Upper lobe of right lung (tissue), 1 donor: ENCODE results near the gene NDUFS2. TPM values are rescaled to one million over a fixed set of nuclear protein-coding genes. Genes with fewer than 3 reads are reported as not detected.
"Not testable (repeated sequence)": the region's sequence is repeated elsewhere in the genome, so short reads cannot be mapped to it uniquely, and the experiment has no call there.

ENCODE experiments used
- ATAC-seq: fragments of 200-7000 bp; cut with Tn5 transposase; one replicate; pipeline ENCODE4 v1.9.1; 2020; ENCODE audit warnings: mild to moderate bottlenecking, moderate library complexity
- DNase-seq: peaks from one replicate; pipeline ENCODE4 v3.0.0-alpha.2; 2020
- H3K27ac ChIP-seq: fragments of 200-600 bp; one replicate; pipeline ENCODE4 v1.8.0; 2022
- H3K27me3 ChIP-seq: fragments of 200-600 bp; one replicate; pipeline ENCODE4 v1.8.0; 2022; ENCODE audit warnings: mild to moderate bottlenecking
- H3K36me3 ChIP-seq: fragments of 200-600 bp; one replicate; pipeline ENCODE4 v1.8.0; 2022
- H3K4me1 ChIP-seq: fragments of 200-600 bp; one replicate; pipeline ENCODE4 v1.8.0; 2022
- H3K4me3 ChIP-seq: fragments of 200-600 bp; one replicate; pipeline ENCODE4 v1.8.0; 2022; ENCODE audit warnings: mild to moderate bottlenecking
- H3K9me3 ChIP-seq: fragments of 200-600 bp; one replicate; pipeline ENCODE4 v1.8.0; 2022
- CTCF ChIP-seq: fragments of 200-600 bp; IDR thresholded peaks from one replicate; pipeline ENCODE4 v1.8.0; 2022; ENCODE audit warnings: antibody characterized with exemption
- intact Hi-C: fragments of 100-400 bp; cut with DNase I; formaldehyde crosslinking; loops from one replicate; pipeline ENCODE4 v1.11.0; 2022
- total RNA-seq: library from RNA; stranded (reverse); fragmentation: NEBNext Ultra II Directional; extraction: Animal tissue kit (Norgen Biotek cat#: 25700); gene quantifications from one replicate; pipeline ENCODE4 v1.2.1, GENCODE V29; 2021
- donor health status: DM: no; HTN: yes; CAD: no; lungs with severe emphysema.

The NDUFS2 gene
- total RNA-seq, 1 donor from 2014 or later, result 66.9 TPM

DNA sequence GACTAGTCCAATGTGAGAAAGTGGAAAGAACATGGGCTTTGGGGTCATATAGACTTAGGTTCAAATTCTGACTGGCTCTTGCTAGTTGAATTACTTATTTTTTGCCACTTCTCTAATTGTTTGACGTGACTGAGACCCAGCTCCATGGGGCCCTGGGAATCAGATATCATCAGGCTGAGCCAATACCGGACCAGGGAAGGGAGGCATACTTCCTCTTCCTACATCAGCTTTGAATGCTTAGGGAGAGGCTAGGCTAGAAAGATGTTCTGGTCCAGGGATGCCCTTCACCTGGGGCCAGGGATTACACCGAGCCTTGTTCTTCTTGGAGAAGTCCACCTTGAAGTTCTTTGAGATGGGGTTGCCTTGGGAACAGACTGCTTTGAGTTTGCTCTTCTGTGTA lies 39.5 kb downstream of the NDUFS2 start:
- Histone ChIP-seq H3K27me3 (no peaks in the 10 kb centered on the region), H3K4me1 (no peaks in the 10 kb centered on the region), H3K4me3 (no peak overlapping the region), H3K27ac (no peak overlapping the region), H3K36me3 (no peaks in the 10 kb centered on the region), H3K9me3 (no peaks in the 10 kb centered on the region)
- intact Hi-C loops, result no loop called here
- no peak for TF ChIP-seq CTCF
- DNase-seq, result no peak
- no peak for ATAC-seq

DNA sequence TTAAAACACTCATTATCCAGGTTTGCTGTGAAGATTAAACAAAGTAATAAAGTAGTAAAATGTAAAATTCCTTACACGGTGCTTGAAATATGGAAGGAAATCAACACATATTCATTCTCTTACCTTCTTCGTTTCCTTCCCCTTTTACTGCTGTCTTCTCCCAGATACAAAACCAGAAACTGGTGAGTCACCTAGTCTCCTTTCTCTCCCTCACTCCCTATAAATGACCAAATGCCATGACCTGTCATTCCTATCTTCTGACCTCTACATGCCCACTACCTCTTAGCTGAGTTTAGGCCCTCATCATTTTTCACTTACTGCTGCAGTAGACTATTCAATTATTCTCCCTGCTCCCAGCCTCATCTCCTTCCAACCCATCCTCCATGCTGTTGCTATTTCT lies 40.1 kb downstream of the NDUFS2 start:
- Histone ChIP-seq H3K36me3 (no peaks in the 10 kb centered on the region), H3K27me3 (no peaks in the 10 kb centered on the region), H3K9me3 (no peaks in the 10 kb centered on the region), H3K4me3 (no peak overlapping the region), H3K27ac (no peak overlapping the region), H3K4me1 (no peaks in the 10 kb centered on the region)
- ATAC-seq (no peak), DNase-seq (no peak)
- intact Hi-C loops, result no loop called here
- TF ChIP-seq CTCF, result no peak

DNA sequence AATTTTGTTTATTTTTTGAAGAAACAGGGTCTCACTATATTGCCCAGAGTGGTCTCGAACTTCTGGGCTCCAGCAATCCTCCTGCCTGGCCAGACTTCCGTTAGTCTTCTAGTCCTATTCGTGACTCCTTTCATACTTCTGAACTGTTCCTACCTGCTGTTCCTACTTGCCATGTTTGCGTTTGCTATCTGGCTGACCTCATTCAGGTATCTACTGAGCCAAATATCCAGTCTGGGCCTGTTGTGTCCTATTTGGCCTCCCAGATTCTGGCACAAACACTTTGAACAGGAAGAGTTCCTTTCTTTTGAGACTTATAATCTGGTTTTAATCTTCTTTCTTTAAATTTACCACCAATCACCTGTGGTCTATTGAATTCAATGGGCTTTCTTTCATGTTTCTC lies 42.7 kb downstream of the NDUFS2 start:
- H3K36me3 ChIP-seq, result no peaks in the 10 kb centered on the region
- H3K4me3 ChIP-seq, result no peak overlapping the region
- no peak overlapping the region for H3K27ac ChIP-seq
- peak; percentile 31 for ATAC-seq
- TF ChIP-seq CTCF, result no peak
- no peaks in the 10 kb centered on the region for H3K4me1 ChIP-seq
- H3K9me3 ChIP-seq, result no peaks in the 10 kb centered on the region
- DNase-seq, result no peak
- intact Hi-C loops, result no loop called here
- H3K27me3 ChIP-seq, result no peaks in the 10 kb centered on the region

GRCh38 chr1:161250100-161250499 lies 47.9 kb downstream of the NDUFS2 start:
- H3K36me3 ChIP-seq, ATAC-seq, H3K27me3 ChIP-seq, intact Hi-C loops, H3K4me1 ChIP-seq, H3K27ac ChIP-seq, H3K9me3 ChIP-seq, H3K4me3 ChIP-seq, DNase-seq: not testable (repeated sequence)

GRCh38 chr1:161250829-161251228 lies 48.7 kb downstream of the NDUFS2 start:
- intact Hi-C loops, result no loop called here
- Histone ChIP-seq H3K9me3 (no peaks in the 10 kb centered on the region), H3K27me3 (no peaks in the 10 kb centered on the region), H3K27ac (no peak overlapping the region), H3K4me3 (no peak overlapping the region), H3K4me1 (no peaks in the 10 kb centered on the region), H3K36me3 (no peaks in the 10 kb centered on the region)
- no peak for DNase-seq
- TF ChIP-seq CTCF, result no peak
- no peak for ATAC-seq

DNA sequence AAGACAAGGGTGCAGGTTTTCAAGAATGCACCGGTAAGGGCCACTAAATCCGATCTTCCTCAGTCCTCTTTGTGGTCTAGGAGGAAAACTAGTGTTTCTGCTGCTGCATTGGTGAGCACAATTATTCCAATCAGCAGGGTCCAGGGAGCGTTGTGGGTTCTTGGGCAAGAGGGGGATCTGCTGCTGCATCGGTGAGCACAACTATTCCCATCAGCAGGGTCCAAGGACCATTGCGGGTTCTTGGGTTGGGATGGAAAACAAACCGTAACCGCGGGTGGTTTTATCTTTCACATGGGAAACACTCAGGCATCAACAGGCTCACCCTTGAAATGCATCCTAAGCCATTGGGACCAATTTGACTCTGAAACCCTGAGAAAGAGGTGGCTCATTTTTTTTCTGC lies 49.4 kb downstream of the NDUFS2 start:
- Histone ChIP-seq H3K27me3 (no peaks in the 10 kb centered on the region), H3K27ac (no peak overlapping the region), H3K9me3 (no peaks in the 10 kb centered on the region), H3K4me3 (no peak overlapping the region), H3K36me3 (no peaks in the 10 kb centered on the region), H3K4me1 (no peaks in the 10 kb centered on the region)
- ATAC-seq, result no peak
- peak; percentile 25 for DNase-seq
- intact Hi-C loops, result no loop called here
- no peak for TF ChIP-seq CTCF

DNA sequence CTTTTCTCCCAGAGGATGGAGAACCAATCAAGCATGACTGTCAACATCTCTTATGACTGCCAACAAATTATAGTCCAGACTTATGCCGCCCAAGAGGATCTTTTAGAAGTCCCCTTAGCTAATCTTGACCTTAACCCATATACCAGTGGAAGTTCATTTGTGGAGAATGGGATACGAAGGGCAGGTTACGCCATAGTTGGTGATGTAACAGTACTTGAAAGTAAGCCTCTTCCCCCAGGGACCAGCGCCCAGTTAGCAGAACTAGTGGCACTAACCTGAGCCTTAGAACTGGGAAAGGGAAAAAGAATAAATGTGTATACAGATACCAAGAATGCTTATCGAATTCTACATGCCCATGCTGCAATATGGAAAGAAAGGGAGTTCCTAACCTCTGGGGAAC lies 53.1 kb downstream of the NDUFS2 start:
- DNase-seq, H3K36me3 ChIP-seq, H3K4me3 ChIP-seq, H3K9me3 ChIP-seq, H3K4me1 ChIP-seq, intact Hi-C loops, ATAC-seq: not testable (repeated sequence)
- Histone ChIP-seq H3K27me3 (peaks cover 27% of the 10 kb centered on the region), H3K27ac (peak overlapping the region; percentile 42)

GRCh38 chr1:161255955-161256520 lies 53.9 kb downstream of the NDUFS2 start:
- H3K36me3 ChIP-seq, H3K4me1 ChIP-seq, intact Hi-C loops, DNase-seq, ATAC-seq, H3K4me3 ChIP-seq, H3K9me3 ChIP-seq: not testable (repeated sequence)
- Histone ChIP-seq H3K27ac (peak overlapping the region; percentile 42), H3K27me3 (peaks cover 29% of the 10 kb centered on the region)

DNA sequence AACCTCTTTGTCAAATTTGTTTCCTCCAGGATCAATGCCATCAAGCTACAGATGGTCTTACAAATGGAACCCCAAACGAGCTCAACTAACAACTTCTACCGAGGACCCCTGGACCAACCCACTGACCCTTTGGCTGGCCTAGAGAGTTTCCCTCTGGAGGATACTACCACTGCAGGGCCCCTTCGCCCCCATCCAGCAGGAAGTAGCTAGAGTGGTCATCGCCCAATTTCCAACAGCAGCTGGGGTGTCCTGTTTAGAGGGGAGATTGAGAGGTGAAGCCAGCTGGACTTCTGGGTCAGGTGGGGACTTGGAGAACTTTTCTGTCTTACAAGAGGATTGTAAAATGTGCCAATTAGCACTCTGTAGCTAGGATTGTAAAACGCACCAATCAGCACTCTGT lies 54.9 kb downstream of the NDUFS2 start:
- H3K9me3 ChIP-seq, H3K4me1 ChIP-seq, H3K27ac ChIP-seq, ATAC-seq, DNase-seq, H3K36me3 ChIP-seq, H3K4me3 ChIP-seq, intact Hi-C loops: not testable (repeated sequence)
- H3K27me3 ChIP-seq, result peaks cover 29% of the 10 kb centered on the region
